Measurements from ENCODE around the gene PARK7.
A peak's percentile ranks its signal among the peaks of the same experiment; 100 is the strongest.

PARK7 gene

DNA sequence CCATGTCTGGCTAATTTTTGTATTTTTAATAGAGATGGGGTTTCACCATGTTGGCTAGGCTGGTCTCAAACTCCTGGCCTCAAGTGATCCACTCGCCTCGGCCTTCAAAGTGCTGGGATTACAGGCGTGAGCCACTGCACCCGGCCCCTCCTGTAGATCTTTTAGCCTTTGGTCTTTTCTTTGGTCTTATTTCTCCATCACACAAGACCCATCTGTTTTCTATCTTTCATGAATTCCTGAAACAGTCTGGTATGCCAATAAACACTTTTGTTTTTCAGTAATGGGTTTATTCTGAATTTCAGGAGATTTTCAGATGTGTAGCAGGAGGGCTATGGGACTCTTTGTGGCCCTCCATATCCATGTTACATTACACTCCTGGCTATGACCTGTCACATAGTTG lies 41.4 kb downstream of the PARK7 start:
- peaks cover 33% of the 10 kb centered on the region for H3K4me1 Mint-ChIP-seq (ENCODE audit: low read depth)
- H3K9me3 Mint-ChIP-seq = no peaks in the 10 kb centered on the region
- H3K36me3 Mint-ChIP-seq (ENCODE audit: low read depth) = no peaks in the 10 kb centered on the region
- H3K27ac Mint-ChIP-seq = peak overlapping the region; percentile 38
- H3K27me3 Mint-ChIP-seq = no peaks in the 10 kb centered on the region
- H3K4me3 Mint-ChIP-seq = no peak overlapping the region
- intact Hi-C loops (cut with micrococcal nuclease) = no loop called here

DNA sequence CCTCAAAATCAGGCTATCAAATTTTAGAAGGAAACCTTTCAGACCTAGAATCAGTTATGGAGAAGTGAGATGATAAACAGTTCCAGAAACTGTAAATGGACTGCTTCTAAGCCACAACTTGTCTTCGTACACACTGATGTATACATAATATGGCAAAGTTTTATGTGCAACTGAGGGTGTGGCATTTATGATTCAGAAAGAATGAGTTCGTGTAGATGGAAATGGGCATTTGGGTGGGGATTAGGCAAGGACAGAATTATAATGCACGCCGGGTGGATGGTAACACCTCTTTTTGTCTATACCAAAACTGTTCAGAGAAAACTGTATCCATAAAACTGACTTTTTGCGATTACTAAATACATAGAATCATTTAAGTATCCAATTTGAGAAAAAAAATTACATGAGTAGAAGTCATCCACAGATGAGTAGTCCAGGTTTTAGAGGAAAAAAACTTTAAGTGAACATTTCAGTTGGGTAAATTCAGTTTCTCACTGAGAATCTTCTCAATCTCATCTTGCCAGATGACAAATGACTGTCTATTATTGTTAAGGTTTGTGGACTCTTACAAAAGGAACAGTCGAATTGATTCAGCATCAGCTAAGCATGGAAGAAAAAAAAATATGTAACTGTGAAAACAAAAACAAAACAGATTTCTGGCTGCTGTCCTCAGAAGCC lies 42.1 kb downstream of the PARK7 start:
- Mint-ChIP-seq H3K4me1 (ENCODE audit: low read depth) (peaks cover 33% of the 10 kb centered on the region), H3K27ac (no peak overlapping the region), H3K9me3 (no peaks in the 10 kb centered on the region), H3K4me3 (no peak overlapping the region), H3K27me3 (no peaks in the 10 kb centered on the region), H3K36me3 (ENCODE audit: low read depth) (no peaks in the 10 kb centered on the region)
- intact Hi-C loops (cut with micrococcal nuclease) = no loop called here

DNA sequence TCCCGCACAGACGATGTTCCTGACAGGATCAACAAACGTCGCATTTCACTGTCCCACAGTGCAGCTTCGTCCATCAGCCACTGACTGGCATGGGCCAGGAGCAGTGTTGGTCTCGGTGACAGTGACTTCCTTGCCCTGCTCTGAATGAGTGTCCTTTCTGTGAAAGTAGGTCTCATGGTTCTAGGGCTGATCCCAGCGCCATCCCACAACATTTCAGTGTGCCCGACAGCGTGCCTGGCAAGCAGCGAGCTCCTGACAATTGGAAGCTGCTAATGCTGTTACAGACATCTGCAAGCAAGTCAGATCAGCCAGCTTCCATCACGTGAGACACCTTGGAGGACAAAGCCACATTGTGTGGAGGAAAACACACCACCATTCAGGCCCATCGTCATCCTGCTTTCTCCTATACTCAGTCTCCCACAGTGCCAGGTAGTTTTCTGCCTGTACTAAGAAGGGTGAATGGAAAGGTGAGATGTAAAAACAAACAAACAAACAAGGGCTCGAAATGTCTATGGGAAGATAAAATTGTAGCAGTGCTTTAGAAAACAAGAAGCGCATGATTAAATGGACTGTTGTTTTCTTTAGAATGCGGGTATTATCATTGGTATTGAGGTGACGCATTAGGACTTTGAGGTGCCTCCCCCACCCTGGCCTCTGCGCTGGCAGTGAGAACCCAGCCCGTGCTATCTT lies 42.7 kb downstream of the PARK7 start:
- Mint-ChIP-seq H3K9me3 (no peaks in the 10 kb centered on the region), H3K36me3 (ENCODE audit: low read depth) (no peaks in the 10 kb centered on the region), H3K27ac (peak overlapping the region; percentile 20), H3K27me3 (no peaks in the 10 kb centered on the region), H3K4me1 (ENCODE audit: low read depth) (peaks cover 33% of the 10 kb centered on the region), H3K4me3 (no peak overlapping the region)
- intact Hi-C loops (cut with micrococcal nuclease) = no loop called here

DNA sequence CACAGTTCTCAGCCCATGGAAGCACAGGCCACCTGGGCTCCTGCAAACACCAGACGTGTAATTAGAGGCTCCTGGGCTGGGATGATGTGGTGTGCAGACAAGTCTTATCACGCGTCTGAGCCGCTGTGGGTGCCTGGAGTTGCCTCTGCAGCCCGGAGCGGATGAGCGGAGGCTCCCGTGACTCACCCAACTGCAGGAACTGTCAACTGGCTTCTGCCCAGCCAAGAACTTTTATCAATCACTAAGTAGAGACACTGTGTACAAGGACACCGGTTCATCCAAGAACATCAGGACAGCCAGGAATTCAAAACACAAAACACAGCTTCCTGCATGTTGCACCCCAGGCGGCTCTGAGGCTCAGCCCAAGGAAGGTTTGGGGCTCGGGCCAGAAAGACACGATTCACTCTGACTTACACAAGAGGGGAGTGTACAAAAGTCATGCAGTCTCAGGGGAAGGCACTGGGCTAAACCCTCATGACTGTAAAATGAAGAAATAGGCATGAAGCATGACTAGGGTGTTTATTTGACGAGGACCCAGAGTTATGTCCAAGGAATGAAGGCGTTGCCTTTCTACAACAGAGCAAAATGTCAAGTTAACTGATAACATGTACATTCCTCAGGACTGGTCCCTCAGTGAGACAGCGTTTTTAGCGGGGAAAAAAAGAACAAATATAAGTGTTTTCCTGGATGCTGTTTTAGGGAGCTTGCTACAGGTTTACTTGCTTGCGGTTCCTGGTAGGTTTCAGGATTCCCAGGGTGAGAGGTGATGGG lies 43.5 kb downstream of the PARK7 start:
- no peaks in the 10 kb centered on the region for H3K27me3 Mint-ChIP-seq
- no peak overlapping the region for H3K4me3 Mint-ChIP-seq
- intact Hi-C loops (cut with micrococcal nuclease) = no loop called here
- no peaks in the 10 kb centered on the region for H3K9me3 Mint-ChIP-seq
- H3K27ac Mint-ChIP-seq = peak overlapping the region; percentile 20
- no peaks in the 10 kb centered on the region for H3K36me3 Mint-ChIP-seq (ENCODE audit: low read depth)
- peaks cover 37% of the 10 kb centered on the region for H3K4me1 Mint-ChIP-seq (ENCODE audit: low read depth)

DNA sequence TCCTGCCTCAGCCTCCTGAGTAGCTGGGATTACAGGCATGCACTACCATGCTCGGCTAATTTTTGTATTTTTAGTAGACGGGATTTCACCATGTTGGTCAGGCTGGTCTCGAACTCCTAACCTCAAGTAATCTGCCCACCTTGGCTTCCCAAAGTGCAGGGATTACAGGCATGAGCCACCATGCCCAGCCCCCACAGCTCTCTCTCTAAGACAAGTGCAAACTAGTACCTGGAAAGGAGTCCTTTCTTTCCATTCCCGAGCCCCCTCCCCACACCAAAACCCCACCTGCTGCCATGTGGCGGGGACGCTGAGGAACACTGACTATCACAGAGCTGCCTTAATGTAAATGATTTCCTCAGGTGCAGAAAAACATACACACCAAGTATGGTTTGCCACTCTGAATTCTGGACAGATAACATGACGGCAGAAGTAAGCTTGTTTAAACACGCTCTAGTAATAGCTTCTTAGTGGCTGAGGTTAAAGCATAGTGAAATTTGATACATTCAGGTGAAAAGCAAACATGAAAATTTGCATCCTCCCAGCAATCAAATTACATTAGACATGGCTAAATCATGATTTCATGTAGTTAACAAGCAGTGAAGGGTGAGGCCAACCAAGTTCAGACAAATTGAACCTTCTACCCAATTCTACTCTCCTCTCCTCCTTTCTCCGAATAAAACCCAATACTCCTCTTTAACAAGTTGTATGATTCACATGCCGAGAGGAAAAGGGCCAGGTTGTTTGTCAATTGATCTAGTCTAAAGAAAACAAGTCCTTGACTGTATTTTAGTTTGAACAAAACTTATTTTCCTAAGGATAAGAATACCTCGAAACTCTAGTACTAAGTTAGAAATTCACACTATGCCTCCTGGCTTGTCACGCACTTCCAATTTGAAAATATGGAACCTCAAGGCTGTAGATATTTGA lies 44.8 kb downstream of the PARK7 start:
- Mint-ChIP-seq H3K4me1 (ENCODE audit: low read depth) (peaks cover 37% of the 10 kb centered on the region), H3K4me3 (no peak overlapping the region), H3K27ac (peak overlapping the region; percentile 20), H3K27me3 (no peaks in the 10 kb centered on the region), H3K9me3 (no peaks in the 10 kb centered on the region), H3K36me3 (ENCODE audit: low read depth) (no peaks in the 10 kb centered on the region)
- intact Hi-C loops (cut with micrococcal nuclease) = no loop called here

DNA sequence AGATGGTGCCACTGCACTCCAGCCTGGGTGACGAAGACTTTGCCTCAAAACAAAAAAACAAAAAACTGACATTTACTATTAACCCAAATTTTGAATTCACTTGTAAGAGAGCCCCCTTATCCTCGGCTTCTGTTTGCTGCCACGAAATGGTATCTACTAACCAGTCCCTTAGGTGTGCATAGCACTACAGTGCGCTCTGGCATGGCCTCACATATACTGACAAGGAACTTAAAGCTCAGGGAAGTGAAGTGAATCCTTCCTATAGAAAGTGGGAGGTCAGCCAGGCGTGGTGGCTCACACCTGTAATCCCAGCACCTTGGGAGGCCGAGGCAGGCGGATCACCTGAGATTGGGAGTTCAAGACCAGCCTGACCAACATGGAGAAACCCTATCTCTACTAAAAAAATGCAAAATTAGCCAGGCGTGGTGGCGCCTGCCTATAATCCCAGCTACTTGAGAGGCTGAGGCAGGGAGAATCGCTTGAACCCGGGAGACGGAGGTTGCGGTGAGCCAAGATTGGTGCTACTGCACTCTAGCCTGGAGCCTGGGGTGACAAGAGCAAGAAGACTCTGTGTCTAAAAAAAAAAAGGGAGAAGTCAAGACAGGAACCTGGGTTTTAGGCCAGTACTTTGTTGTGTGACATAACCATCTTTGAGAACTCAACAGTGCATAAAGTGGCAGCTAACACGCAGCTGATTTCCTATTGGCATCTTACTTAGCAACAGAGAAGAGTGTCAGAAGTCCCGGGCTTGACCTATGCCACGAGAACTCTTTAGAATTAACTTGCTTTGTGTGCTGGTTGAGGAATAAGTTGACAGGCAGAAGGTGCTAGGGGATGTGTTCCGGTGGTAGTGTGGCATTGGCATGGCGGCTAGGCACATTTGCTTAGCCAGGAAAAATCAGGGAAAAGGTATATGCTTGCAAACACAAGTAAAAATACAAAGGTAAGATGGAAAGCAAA lies 47.8 kb downstream of the PARK7 start:
- H3K9me3 Mint-ChIP-seq = no peaks in the 10 kb centered on the region
- H3K27ac Mint-ChIP-seq = no peak overlapping the region
- intact Hi-C loops (cut with micrococcal nuclease) = no loop called here

DNA sequence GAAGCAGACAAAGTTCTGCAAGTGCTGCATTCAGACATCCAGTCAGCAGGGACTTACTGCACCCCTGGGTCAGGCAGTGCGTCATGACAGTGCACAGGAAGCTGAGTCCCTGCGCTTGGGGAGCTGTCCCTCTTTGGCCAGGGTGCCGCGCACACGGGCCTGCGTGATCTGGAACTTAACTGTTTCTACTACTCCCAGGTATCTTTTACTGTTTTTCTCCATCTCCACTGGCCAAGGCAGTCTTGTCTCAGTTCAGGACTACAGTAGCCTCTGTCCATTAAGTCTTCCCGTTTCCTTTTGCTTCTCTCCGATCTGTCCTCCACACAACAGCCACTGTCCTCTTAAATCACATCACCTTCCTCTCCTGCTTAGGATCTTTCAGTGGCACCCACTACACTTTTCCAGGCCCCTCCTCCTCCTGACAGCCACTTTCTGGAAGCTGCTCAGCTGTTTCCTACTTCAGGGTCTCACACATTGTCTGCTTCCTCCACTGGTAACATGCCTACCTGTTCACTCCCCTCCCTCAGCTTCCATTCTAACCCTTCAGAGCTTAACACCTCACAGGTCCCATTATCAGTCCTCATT lies 48.7 kb downstream of the PARK7 start:
- Mint-ChIP-seq H3K9me3 (no peaks in the 10 kb centered on the region), H3K4me1 (ENCODE audit: low read depth) (peaks cover 10% of the 10 kb centered on the region), H3K27me3 (no peaks in the 10 kb centered on the region), H3K27ac (no peak overlapping the region), H3K4me3 (no peak overlapping the region), H3K36me3 (ENCODE audit: low read depth) (no peaks in the 10 kb centered on the region)
- intact Hi-C loops (cut with micrococcal nuclease) = no loop called here

More for the DNA sequence above, 47.8 kb downstream of the PARK7 start:
- no peaks in the 10 kb centered on the region for H3K36me3 Mint-ChIP-seq (ENCODE audit: low read depth)
- no peak overlapping the region for H3K4me3 Mint-ChIP-seq
- H3K4me1 Mint-ChIP-seq (ENCODE audit: low read depth) = peaks cover 19% of the 10 kb centered on the region
- H3K27me3 Mint-ChIP-seq = no peaks in the 10 kb centered on the region

DNA sequence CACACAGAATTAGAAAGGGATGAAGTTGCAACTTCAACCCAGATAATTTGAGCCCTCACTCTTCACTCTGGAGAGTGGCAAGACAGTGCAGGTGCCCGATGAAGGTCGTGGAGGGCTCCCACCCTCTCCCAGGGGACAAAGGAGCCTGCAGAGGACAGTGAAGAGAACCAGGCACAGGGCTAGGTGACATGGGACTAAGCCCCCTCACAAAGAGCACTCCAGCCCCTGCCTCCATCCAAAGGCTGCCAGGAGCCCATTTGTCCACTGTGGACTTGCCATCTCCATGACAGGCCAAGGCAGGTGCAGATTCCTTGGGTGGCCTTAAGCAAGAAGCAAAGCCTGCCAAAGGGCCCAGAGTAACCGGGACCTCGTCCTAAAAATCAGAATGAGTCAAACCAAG lies 49.5 kb downstream of the PARK7 start:
- intact Hi-C loops (cut with micrococcal nuclease) = no loop called here
- peaks cover 3% of the 10 kb centered on the region for H3K27me3 Mint-ChIP-seq
- H3K36me3 Mint-ChIP-seq (ENCODE audit: low read depth) = no peaks in the 10 kb centered on the region
- H3K9me3 Mint-ChIP-seq = no peaks in the 10 kb centered on the region
- H3K27ac Mint-ChIP-seq = no peak overlapping the region
- peaks cover 4% of the 10 kb centered on the region for H3K4me1 Mint-ChIP-seq (ENCODE audit: low read depth)
- H3K4me3 Mint-ChIP-seq = no peak overlapping the region

DNA sequence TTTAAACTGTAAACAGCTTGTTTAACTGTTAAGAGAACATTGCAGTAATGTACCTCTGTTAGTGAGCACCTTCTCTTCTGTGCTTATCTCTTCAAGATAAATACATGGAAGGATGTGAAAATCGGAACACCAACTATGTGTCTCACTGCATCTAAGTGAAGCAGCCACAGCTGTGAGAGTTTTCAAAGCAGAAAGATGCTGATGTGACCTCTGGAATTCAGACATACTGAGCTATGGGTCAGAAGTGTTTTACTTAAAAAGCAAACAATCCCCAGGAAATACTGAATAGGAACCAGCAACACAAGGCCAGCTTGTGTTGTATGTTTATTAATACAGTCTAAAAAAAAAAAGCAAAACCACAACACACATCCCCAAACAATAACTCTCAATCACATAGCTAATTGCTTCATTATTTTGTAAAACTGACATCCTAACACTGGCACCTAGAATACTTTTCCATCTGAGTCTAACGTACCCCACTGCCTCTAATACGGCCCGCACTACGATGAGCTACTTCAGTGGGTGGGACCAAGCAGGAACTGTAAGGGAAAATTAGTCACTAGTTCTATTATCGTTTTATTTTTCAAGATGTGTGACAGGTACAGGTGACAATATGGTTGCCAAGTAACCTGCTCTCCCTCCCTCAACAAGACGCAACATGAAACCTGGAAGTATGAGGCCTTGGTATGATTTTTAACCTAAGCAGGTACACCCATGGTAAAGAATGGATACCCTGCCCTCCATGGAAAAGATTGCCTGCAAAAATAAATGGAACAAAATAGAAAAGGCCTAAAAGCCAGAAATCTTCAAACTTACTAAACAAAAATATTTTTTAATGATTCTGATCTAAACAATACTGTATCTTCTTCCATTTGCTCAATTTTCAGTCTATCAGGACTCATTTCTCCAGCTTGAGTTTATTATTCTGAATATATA lies 50.7 kb downstream of the PARK7 start:
- Mint-ChIP-seq H3K27me3 (peaks cover 11% of the 10 kb centered on the region), H3K27ac (no peak overlapping the region), H3K36me3 (ENCODE audit: low read depth) (no peaks in the 10 kb centered on the region), H3K4me3 (no peak overlapping the region), H3K9me3 (no peaks in the 10 kb centered on the region), H3K4me1 (ENCODE audit: low read depth) (peaks cover 4% of the 10 kb centered on the region)
- intact Hi-C loops (cut with micrococcal nuclease) = no loop called here

DNA sequence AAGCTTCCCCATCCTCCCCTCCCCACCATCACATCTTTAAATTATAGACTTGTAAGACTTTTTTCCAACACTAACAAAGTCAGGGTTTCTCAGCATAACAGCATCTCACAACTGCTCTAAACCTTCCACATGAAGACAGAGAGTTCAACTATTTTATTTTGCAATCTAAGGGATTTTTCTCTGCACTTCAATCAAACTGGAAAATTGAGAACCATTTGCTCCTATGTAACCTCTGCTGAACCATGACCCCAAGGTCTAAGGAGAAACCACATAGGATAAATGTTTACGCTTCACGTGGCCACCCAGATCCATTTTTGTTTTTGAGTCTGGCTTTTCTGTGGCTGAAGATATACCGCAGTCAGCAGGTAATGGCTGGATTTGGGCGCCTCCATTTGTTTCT lies 51.4 kb downstream of the PARK7 start:
- Mint-ChIP-seq H3K36me3 (ENCODE audit: low read depth) (no peaks in the 10 kb centered on the region), H3K9me3 (no peaks in the 10 kb centered on the region), H3K27ac (no peak overlapping the region), H3K4me3 (no peak overlapping the region), H3K4me1 (ENCODE audit: low read depth) (peaks cover 4% of the 10 kb centered on the region), H3K27me3 (peaks cover 15% of the 10 kb centered on the region)
- intact Hi-C loops (cut with micrococcal nuclease) = no loop called here

DNA sequence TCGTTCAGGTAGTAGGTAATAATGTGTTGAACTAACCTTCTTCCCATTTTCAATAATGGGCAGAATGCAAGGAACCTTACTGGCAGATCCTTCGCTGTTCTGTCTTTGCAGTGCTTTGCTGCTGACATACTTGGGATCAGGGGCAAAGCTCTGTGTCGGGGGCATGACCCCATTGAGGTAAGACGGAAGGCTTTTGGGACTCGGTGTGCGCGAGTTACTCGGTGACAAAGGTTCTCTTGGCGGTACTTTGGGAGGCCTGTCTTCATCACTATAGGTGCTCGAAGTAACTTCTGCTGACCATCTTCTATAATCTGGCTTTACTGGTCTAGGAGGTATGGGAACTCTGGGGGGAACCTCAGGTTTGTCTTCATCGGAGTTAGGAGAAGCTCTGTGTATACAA lies 51.9 kb downstream of the PARK7 start:
- H3K27me3 Mint-ChIP-seq = peaks cover 16% of the 10 kb centered on the region
- no peak overlapping the region for H3K4me3 Mint-ChIP-seq
- no peaks in the 10 kb centered on the region for H3K36me3 Mint-ChIP-seq (ENCODE audit: low read depth)
- intact Hi-C loops (cut with micrococcal nuclease) = no loop called here
- H3K27ac Mint-ChIP-seq = no peak overlapping the region
- no peaks in the 10 kb centered on the region for H3K9me3 Mint-ChIP-seq
- peaks cover 4% of the 10 kb centered on the region for H3K4me1 Mint-ChIP-seq (ENCODE audit: low read depth)

DNA sequence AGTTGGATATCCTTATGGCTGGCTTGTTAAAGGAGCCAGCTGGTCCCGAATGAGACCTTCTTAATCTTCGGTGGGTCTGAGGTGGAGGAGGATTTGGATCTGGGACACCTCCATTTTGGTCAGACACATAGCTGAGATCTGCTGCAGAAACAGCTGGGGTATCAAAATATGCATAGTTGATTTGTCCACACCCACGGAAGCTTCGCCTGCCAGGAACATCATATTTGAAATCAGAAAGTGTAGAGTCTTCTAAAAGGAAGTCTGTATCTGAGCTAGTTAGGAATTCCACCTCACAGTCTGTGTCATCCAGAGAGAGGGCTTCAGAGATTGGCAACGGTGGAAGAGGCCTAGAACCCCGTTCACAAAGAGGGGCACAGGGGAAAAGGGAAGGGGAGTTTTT lies 52.3 kb downstream of the PARK7 start:
- H3K4me3 Mint-ChIP-seq = no peak overlapping the region
- no peaks in the 10 kb centered on the region for H3K9me3 Mint-ChIP-seq
- no peaks in the 10 kb centered on the region for H3K36me3 Mint-ChIP-seq (ENCODE audit: low read depth)
- peaks cover 17% of the 10 kb centered on the region for H3K27me3 Mint-ChIP-seq
- intact Hi-C loops (cut with micrococcal nuclease) = no loop called here
- H3K27ac Mint-ChIP-seq = peak overlapping the region; percentile 16
- peaks cover 4% of the 10 kb centered on the region for H3K4me1 Mint-ChIP-seq (ENCODE audit: low read depth)

Measured in dendritic cell treated with granulocyte-macrophage colony-stimulating factor and Interleukin-4, amounts not matched to agents 40 ng/mL and 50 ng/mL, for 4 days (primary cell).